Neural progenitor cell (in vitro differentiated cells): ENCODE results near the gene MRPS33. TPM values are rescaled to one million over a fixed set of nuclear protein-coding genes. Genes with fewer than 3 reads are reported as not detected.

Source experiments
- DNase-seq: peaks from one replicate; pipeline ENCODE4 v3.0.0-alpha.2; 2016; ENCODE audit warnings: low spot score
- H2AFZ ChIP-seq: fragments of 200-600 bp; sonication (generic); replicated peaks from 2 replicates; pipeline ENCODE4 v1.6.1; 2016; ENCODE audit warnings: antibody characterized with exemption
- H3F3A ChIP-seq: fragments of 200-600 bp; sonication (generic); 2 replicates; pipeline ENCODE4 v1.6.1; 2016; ENCODE audit warnings: antibody characterized with exemption, low read depth
- H3K27ac ChIP-seq: fragments of 200-600 bp; sonication (generic); 2 replicates; pipeline ENCODE4 v1.5.1; 2016; ENCODE audit warnings: mild to moderate bottlenecking
- H3K27me3 ChIP-seq: fragments of 200-600 bp; sonication (generic); 2 replicates; pipeline ENCODE4 v1.6.1; 2016; ENCODE audit warnings: mild to moderate bottlenecking, moderate library complexity
- H3K36me3 ChIP-seq: fragments of 200-600 bp; sonication (generic); 2 replicates; pipeline ENCODE4 v1.5.1; 2016
- H3K4me1 ChIP-seq: fragments of 200-600 bp; sonication (generic); 2 replicates; pipeline ENCODE4 v1.6.1; 2016; ENCODE audit warnings: mixed run types
- H3K4me2 ChIP-seq: fragments of 200-600 bp; sonication (generic); 2 replicates; pipeline ENCODE4 v1.6.1; 2016
- H3K4me3 ChIP-seq: fragments of 200-600 bp; sonication (generic); 2 replicates; pipeline ENCODE4 v1.5.1; 2016
- H3K79me2 ChIP-seq: fragments of 200-600 bp; sonication (generic); 2 replicates; pipeline ENCODE4 v1.6.1; 2016; ENCODE audit warnings: low read depth
- H3K9ac ChIP-seq: fragments of 200-600 bp; sonication (generic); 2 replicates; pipeline ENCODE4 v1.6.1; 2016
- H3K9me3 ChIP-seq: fragments of 200-600 bp; sonication (generic); 2 replicates; pipeline ENCODE4 v1.5.1; 2016; ENCODE audit warnings: low read depth
- H4K20me1 ChIP-seq: fragments of 200-600 bp; sonication (generic); 2 replicates; pipeline ENCODE4 v1.6.1; 2016; ENCODE audit warnings: low read depth
- H3K27ac Mint-ChIP-seq: 3 replicates; pipeline ENCODE4 v1.8.0; 2021; ENCODE audit warnings: mixed read lengths
- H3K27me3 Mint-ChIP-seq: 2 replicates; pipeline ENCODE4 v1.8.0; 2022; ENCODE audit warnings: low read depth, mild to moderate bottlenecking, inconsistent platforms, moderate library complexity, mixed read lengths; ENCODE audit not compliant: insufficient read depth
- H3K36me3 Mint-ChIP-seq: 3 replicates; pipeline ENCODE4 v1.8.0; 2021; ENCODE audit warnings: mixed read lengths
- H3K4me1 Mint-ChIP-seq: 3 replicates; pipeline ENCODE4 v1.8.0; 2021; ENCODE audit warnings: mixed read lengths
- H3K4me3 Mint-ChIP-seq: 3 replicates; pipeline ENCODE4 v1.8.0; 2021; ENCODE audit warnings: mild to moderate bottlenecking, moderate library complexity, mixed read lengths
- H3K9me3 Mint-ChIP-seq: 3 replicates; pipeline ENCODE4 v1.8.0; 2020; ENCODE audit warnings: mixed read lengths
- EZH2 ChIP-seq: fragments of 200-600 bp; sonication (generic); IDR thresholded peaks from 2 replicates; pipeline ENCODE4 v1.6.1; 2017; ENCODE audit warnings: antibody characterized with exemption, mild to moderate bottlenecking, moderate library complexity
- EZH2phosphoT487 ChIP-seq: fragments of 200-600 bp; sonication (generic); IDR thresholded peaks from 2 replicates; pipeline ENCODE4 v1.6.1; 2017; ENCODE audit warnings: antibody characterized with exemption
- total RNA-seq: library from RNA; depleted of rRNA; stranded (reverse); fragments of >200 nt; gene quantifications from 2 replicates; pipeline ENCODE4 v1.2.3, GENCODE V29; 2015; ENCODE audit warnings: low replicate concordance
- TF ChIP-seq, protein P1 (sequence below): fragments of 200-600 bp; sonication (generic); IDR thresholded peaks from 2 replicates; pipeline ENCODE4 v1.5.1; 2017; ENCODE audit warnings: antibody characterized with exemption, mild to moderate bottlenecking

The MRPS33 gene
- total RNA-seq, 1 donor from 2014 or later, result 25.0 TPM

DNA sequence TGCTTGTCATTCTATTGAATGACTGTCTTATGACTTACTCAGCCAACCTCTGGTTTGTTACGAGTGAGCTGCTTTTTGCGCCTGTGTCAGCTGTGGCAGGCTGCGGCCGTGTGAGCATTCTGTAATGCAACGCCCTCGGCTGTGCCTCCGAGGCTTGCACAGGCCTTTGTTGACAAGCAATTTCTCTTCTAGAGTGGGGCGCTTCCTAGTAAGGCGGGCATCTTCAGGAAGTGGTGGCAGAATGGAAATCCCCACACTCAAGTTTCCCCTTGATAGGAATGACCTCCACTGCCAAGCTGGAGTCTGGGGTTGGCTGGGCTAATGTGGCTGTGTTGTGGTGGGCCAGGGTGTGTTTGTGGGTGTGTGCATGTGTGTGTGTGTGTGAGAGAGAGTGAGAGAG is 38.9 kb upstream of the MRPS33 start:
- Histone ChIP-seq H3K4me3 (no peak overlapping the region), H3K27ac (no peak overlapping the region), H4K20me1 (no peaks in the 10 kb centered on the region), H2AFZ (peak overlapping the region; percentile 42), H3K79me2 (no peaks in the 10 kb centered on the region), H3K9me3 (no peaks in the 10 kb centered on the region), H3K9ac (no peak overlapping the region), H3F3A (no peaks in the 10 kb centered on the region), H3K36me3 (no peaks in the 10 kb centered on the region), H3K4me1 (no peaks in the 10 kb centered on the region), H3K27me3 (no peaks in the 10 kb centered on the region), H3K4me2 (no peak overlapping the region)
- H3K36me3 Mint-ChIP-seq, result no peaks in the 10 kb centered on the region
- TF ChIP-seq EZH2 (no peak), EZH2phosphoT487 (no peak)
- TF ChIP-seq, protein P1, sequence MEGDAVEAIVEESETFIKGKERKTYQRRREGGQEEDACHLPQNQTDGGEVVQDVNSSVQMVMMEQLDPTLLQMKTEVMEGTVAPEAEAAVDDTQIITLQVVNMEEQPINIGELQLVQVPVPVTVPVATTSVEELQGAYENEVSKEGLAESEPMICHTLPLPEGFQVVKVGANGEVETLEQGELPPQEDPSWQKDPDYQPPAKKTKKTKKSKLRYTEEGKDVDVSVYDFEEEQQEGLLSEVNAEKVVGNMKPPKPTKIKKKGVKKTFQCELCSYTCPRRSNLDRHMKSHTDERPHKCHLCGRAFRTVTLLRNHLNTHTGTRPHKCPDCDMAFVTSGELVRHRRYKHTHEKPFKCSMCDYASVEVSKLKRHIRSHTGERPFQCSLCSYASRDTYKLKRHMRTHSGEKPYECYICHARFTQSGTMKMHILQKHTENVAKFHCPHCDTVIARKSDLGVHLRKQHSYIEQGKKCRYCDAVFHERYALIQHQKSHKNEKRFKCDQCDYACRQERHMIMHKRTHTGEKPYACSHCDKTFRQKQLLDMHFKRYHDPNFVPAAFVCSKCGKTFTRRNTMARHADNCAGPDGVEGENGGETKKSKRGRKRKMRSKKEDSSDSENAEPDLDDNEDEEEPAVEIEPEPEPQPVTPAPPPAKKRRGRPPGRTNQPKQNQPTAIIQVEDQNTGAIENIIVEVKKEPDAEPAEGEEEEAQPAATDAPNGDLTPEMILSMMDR, result no peak
- no peaks in the 10 kb centered on the region for H3K9me3 Mint-ChIP-seq
- no peak for DNase-seq
- H3K4me1 Mint-ChIP-seq, result no peaks in the 10 kb centered on the region
- H3K27me3 Mint-ChIP-seq, result peaks cover 2% of the 10 kb centered on the region
- no peak overlapping the region for H3K4me3 Mint-ChIP-seq
- H3K27ac Mint-ChIP-seq, result no peak overlapping the region

DNA sequence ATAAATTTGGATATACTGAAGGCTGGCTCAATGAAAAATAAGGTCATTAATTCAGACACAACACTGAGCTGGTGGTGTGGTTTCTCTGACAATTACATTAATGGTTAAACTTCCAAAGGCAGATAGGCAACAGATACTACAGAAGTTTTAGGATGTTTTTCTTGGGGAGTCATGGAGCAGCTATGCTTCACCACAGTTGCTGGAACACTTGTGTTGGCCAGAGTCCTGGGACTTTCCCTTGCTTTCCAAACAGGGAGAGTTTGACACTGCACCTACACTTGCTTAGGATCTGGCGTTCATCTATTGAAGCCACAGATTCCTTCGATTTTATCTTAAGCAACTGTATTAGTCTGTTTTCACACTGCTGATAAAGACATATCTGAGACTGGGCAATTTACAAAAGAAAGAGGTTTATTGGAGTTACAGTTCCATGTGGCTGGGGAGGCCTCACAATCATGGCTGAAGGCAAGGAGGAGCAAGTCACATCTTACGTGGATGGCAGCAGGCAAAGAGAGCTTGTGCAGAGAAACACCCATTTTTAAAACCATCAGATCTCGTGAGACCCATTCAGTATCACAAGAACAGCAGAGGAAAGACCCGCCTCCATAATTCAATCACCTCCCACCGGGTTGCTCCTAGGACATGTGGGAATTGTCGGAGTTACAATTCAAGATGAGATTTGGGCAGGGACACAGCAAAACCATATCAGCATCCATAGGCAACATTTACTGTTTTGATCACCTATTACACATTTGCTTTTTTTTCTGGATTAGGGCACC is 31.3 kb upstream of the MRPS33 start:
- Mint-ChIP-seq H3K9me3 (no peaks in the 10 kb centered on the region), H3K27ac (no peak overlapping the region)
- no peak overlapping the region for H3K4me3 ChIP-seq

DNA sequence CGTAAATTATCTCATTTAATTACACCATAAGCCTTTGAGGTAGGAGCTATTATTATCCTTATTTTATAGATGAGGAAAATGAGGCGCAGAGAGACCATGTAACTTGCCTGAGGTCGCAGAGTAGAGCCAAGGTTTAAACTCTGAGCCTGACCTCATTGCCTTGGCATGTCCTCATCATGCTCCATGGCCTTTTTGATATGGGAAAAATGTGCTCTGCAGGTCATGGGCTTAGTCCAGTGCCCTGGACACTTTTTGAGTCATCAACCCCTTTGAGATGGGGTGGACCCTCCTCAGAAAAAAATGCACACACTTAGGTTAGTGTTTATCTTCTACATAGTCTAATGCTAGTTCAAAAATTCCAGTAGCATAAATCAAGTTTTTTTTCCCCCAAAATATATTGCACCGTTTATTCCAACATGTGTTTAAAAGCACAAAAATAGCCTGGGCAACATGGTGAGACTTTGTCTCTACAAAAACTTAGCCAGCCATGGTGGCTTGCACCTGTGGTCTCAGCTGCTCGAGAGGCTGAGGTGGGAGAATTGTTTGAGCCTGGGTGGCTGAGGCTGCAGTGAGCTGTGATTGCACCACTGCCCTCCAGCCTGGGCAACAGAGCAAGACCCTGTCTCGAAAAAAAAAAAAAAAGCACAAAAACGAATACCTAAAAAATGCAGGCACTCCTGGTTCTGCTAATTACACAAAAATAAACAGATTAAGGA is 30.5 kb upstream of the MRPS33 start:
- no peak overlapping the region for H3K9ac ChIP-seq
- no peak overlapping the region for H2AFZ ChIP-seq
- Mint-ChIP-seq H3K9me3 (no peaks in the 10 kb centered on the region), H3K4me3 (no peak overlapping the region), H3K36me3 (no peaks in the 10 kb centered on the region), H3K4me1 (no peaks in the 10 kb centered on the region), H3K27ac (no peak overlapping the region), H3K27me3 (peaks cover 9% of the 10 kb centered on the region)
- no peaks in the 10 kb centered on the region for H3K79me2 ChIP-seq
- H3K4me3 ChIP-seq, result no peak overlapping the region
- no peaks in the 10 kb centered on the region for H3F3A ChIP-seq
- H3K36me3 ChIP-seq, result no peaks in the 10 kb centered on the region
- no peaks in the 10 kb centered on the region for H3K9me3 ChIP-seq
- H3K4me1 ChIP-seq, result no peaks in the 10 kb centered on the region
- H4K20me1 ChIP-seq, result no peaks in the 10 kb centered on the region
- TF ChIP-seq EZH2 (no peak), EZH2phosphoT487 (no peak)
- TF ChIP-seq, protein P1, result no peak
- no peak overlapping the region for H3K4me2 ChIP-seq
- no peak overlapping the region for H3K27ac ChIP-seq
- H3K27me3 ChIP-seq, result no peaks in the 10 kb centered on the region
- DNase-seq, result no peak

More for the DNA sequence above, 31.3 kb upstream of the MRPS33 start:
- no peak overlapping the region for H3K9ac ChIP-seq
- H3K4me3 Mint-ChIP-seq, result no peak overlapping the region
- no peak for DNase-seq
- H3K27me3 Mint-ChIP-seq, result peaks cover 9% of the 10 kb centered on the region
- no peak overlapping the region for H2AFZ ChIP-seq
- no peaks in the 10 kb centered on the region for H3K9me3 ChIP-seq
- no peaks in the 10 kb centered on the region for H3K4me1 Mint-ChIP-seq
- no peaks in the 10 kb centered on the region for H3K36me3 ChIP-seq
- no peaks in the 10 kb centered on the region for H3K27me3 ChIP-seq
- no peak overlapping the region for H3K4me2 ChIP-seq
- no peaks in the 10 kb centered on the region for H4K20me1 ChIP-seq
- no peaks in the 10 kb centered on the region for H3K4me1 ChIP-seq
- no peak for TF ChIP-seq EZH2phosphoT487
- H3K79me2 ChIP-seq, result no peaks in the 10 kb centered on the region
- no peaks in the 10 kb centered on the region for H3K36me3 Mint-ChIP-seq
- no peaks in the 10 kb centered on the region for H3F3A ChIP-seq
- H3K27ac ChIP-seq, result no peak overlapping the region

DNA sequence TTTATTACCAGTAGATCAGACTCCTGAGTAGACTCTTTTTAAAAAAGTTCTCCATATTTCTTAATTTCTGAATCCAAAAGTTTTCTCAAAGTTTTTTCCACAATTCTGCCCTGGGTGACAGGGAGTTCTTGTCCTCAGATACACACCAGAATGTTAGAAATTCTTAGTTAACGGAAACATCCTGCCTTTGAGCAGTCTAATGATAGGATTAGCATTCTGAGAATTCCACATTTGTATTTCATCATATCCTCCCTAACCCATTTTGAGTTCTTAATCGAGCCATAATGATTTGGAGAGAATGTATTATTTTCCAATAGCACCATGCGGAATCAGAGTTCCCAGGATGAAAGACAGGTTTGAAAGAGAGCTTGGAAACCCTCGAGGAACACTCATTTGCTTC is 28.9 kb upstream of the MRPS33 start:
- Mint-ChIP-seq H3K27ac (no peak overlapping the region), H3K27me3 (peaks cover 9% of the 10 kb centered on the region), H3K4me1 (no peaks in the 10 kb centered on the region), H3K9me3 (no peaks in the 10 kb centered on the region), H3K4me3 (no peak overlapping the region), H3K36me3 (no peaks in the 10 kb centered on the region)
- no peak for DNase-seq
- no peaks in the 10 kb centered on the region for H3K27me3 ChIP-seq
- TF ChIP-seq, protein P1, result no peak
- TF ChIP-seq EZH2phosphoT487 (no peak), EZH2 (no peak)
- H2AFZ ChIP-seq, result no peak overlapping the region
- H4K20me1 ChIP-seq, result no peaks in the 10 kb centered on the region
- H3K4me1 ChIP-seq, result no peaks in the 10 kb centered on the region
- no peaks in the 10 kb centered on the region for H3K36me3 ChIP-seq
- no peak overlapping the region for H3K4me2 ChIP-seq
- no peaks in the 10 kb centered on the region for H3K79me2 ChIP-seq
- H3K9me3 ChIP-seq, result no peaks in the 10 kb centered on the region
- H3K4me3 ChIP-seq, result no peak overlapping the region
- H3K27ac ChIP-seq, result no peak overlapping the region
- H3F3A ChIP-seq, result no peaks in the 10 kb centered on the region
- H3K9ac ChIP-seq, result no peak overlapping the region
